ENCODE results near the gene TFF1.

Gene TFF1

DNA sequence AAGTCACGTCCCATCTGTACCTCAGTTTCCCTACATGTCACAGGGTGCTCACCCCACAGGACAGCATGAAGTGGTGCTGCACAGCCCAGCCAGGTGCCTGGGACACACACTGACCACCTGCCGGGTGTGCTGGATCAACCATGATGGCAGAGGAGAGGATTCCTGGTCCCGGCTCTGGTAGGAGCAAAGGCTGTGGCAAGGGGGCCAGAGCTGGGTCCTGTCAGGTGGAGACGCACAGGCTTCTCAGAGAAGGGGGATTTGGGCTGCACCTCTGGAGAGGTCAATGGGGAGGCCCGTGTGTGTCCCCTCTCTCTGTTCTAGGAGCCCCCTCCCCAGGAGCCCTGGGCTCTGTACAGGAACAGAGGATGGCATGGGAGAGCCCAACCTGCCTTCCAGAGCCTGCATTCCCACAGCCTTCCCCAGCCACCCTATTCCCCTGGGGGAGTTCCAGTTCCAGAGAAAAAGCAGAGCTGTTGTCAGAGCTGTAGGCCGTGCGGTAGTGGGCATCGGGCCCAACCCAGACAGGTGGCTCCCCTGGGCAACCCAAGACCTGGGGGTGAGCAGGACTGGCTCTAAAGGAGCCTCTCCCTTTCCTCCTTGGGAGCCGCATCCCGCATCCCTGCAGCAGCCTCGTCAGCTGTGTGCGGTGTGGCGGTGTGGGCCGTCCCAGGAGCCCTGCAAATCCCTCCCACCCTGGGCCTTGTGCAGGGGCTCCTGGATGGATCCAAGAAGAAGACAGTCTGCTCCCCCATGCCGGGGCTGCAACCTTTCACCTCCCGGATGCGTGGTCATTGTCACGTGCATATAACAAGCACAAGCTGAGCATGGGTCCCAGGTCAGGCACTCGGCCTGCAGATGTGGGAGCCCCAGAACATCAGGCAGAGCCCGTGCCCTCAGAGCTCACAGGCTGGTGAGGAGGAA lies 48.2 kb downstream of the TFF1 start:
- no peak for DNase-seq (ENCODE audit: low read depth)

DNA sequence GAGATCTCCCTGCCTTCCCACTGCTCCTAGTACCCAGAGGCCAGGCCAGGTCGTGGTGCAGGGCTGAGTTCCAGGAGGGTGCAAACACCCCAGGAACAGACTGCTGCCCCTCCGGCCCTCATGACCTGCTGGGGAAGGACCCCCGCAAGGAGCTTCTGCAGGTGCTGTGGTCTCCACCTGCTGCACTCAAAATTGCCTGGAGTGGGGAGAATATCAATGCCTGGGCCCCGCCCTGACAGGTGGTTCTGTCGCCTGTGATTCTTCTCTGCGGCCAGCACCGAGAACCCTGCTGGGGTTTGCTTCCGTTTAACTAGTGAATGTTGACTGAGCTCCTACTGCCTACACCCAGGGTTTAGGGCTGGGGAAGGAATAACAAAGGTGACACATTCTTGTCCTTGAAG lies 49.0 kb downstream of the TFF1 start:
- no peak for DNase-seq (ENCODE audit: low read depth)

DNA sequence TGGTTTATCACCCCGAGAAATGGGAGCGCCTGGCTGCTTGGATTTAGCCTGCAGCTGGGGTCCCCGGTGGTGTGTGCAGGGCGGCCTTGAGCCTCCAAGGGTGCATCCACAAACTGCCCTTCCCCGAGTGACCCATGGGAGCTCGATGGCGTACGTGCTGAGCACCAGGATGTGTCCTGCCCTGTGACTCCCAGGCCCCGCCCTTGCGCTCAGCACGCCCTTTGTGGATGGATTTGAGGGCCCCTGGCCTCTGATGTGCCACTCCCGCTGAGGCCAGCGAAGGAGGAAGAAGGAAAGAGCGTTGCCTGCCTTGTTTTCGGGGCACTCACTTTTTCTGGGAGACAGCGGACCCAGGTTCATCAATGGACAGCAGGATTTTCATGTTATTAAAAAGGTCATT lies 49.4 kb downstream of the TFF1 start:
- DNase-seq (ENCODE audit: low read depth), result no peak

DNA sequence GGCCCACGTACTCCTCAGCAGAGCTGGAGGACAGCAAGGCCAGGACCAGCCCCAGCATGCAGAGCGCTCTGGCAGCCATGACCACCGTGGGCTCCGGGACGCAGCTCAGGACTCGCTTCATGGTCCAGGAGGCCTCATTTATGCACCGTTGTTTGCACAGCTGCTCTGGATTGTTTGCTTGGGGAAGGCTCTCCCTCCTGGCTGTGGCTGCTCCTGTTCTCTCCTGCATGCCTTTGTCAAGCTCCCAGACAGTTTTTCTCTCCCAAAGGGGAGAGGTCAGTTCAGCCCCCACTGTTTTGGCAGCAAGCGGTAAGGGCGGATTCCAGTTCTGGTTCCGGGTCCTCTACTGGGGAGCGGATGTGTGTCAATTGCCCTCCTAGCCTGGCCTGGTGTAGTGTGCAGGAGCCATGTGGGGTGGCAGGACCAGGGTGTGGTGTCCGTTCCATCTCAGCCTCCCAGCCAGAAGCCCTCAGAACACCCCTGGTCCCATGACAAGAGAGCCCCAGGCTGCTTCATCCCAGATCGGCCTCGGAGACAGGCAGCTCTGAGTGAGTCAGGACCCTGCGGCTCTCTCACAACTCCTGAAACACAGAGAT lies 50.9 kb downstream of the TFF1 start, which contains the start of gene TFF3:
TFF3 (minus strand) TSS at position 114 of the 596 bp plus-strand sequence; CDS start at position 79, 35 bp downstream.
- DNase-seq (ENCODE audit: low read depth), result no peak

DNA sequence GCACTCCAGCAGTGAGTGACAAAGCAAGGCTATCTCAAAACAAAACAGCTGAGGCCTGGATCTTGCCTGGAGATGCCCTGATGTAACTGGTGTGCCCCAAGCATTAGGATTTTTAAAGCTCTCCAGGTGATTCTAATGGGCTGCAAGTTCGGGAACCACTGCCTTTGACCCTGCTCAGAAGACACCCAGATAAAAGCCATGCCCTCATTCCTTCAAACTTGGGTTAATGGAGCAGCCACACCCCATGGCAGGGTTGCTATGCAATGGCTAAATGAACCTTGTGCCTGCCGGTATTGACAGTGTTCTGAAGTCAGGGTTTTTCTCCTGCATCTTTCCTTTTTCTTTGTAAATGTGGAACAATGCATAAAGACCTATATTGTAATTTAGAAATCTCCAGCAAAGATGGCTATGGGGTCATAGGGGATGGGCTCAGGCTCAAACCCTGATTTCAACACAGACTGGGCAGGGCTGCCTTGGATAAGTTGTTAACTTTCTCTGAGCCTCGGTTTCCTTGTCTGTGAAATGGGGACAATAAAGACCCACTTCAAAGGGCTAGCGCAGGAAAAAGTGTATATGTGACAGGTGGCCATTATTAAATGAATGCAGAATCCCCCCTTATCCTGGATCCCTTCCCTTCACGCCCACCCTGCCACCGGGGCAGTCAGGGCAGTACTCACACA lies 51.6 kb downstream of the TFF1 start:
- DNase-seq (ENCODE audit: low read depth), result no peak

DNA sequence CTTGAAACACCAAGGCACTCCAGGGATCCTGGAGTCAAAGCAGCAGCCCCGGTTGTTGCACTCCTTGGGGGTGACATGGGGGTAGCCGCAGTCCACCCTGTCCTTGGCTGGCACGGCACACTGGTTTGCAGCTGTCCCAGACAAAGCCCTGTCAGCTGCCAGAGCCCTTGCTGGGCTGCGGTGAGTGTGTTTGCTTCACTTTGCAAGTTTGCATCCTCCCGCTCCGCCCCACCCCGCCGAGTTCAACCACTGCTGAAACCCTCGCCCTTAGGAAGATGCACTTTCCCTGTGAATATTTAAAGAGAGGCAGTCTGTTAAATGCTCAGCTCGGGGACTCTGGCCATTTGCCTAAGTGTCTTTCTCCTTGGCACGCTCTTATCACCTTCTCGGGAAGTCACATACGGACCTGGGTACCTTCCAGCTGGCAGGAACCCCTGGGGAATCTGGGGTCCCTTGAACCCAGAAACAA lies 52.8 kb downstream of the TFF1 start:
- no peak for DNase-seq (ENCODE audit: low read depth)

GRCh38 chr21:42312626-42313104 lies 53.7 kb downstream of the TFF1 start:
- DNase-seq (ENCODE audit: low read depth), result no peak

Data from GM04504 (cell line).